Purkinje cell (primary cell): Measurements from ENCODE around the gene SDHAF2. TPM values are rescaled to one million over a fixed set of nuclear protein-coding genes. Genes with fewer than 3 reads are reported as not detected.

Experiments used
- polyA plus RNA-seq: library from polyadenylated mRNA; unstranded; fragments of >200 nt; fragmentation: Nextera tagmentation; gene quantifications from 2 replicates; pipeline ENCODE4 v1.2.1, GENCODE V29; 2014

The SDHAF2 gene
- 51.7 and 57.9 TPM in 2 replicates for polyA plus RNA-seq

GRCh38 chr11:61429691-61430582 is at the start of gene SDHAF2, which contains the start of gene CPSF7:
Gene SDHAF2 (plus strand): TSS chr11:61430124. CDS start chr11:61430147, 23 bp downstream.
Gene CPSF7 (minus strand): TSS chr11:61429975. CDS start chr11:61429235, 740 bp downstream.

Other genes with a start within 250 kb of the SDHAF2 start
- not detected in 2 replicates for gene PGA3, start 226.6 kb upstream of the SDHAF2 start, polyA plus RNA-seq
- gene PGA4, start 207.8 kb upstream of the SDHAF2 start, polyA plus RNA-seq: not detected in 2 replicates
- not detected in 2 replicates for gene PGA5, start 188.9 kb upstream of the SDHAF2 start, polyA plus RNA-seq
- not detected in 2 replicates for gene VWCE, start 134.8 kb upstream of the SDHAF2 start, polyA plus RNA-seq
- gene DDB1, start 97.0 kb upstream of the SDHAF2 start, polyA plus RNA-seq: 47.9 and 53.9 TPM in 2 replicates
- gene TKFC, start 96.9 kb upstream of the SDHAF2 start, polyA plus RNA-seq: 1.8 and 11.6 TPM in 2 replicates
- 1.8 and 2.4 TPM in 2 replicates for gene CYB561A3, start 68.2 kb upstream of the SDHAF2 start, polyA plus RNA-seq
- 65.8 and 67.2 TPM in 2 replicates for gene TMEM138, start 67.8 kb upstream of the SDHAF2 start, polyA plus RNA-seq
- gene TMEM216, start 37.5 kb upstream of the SDHAF2 start, polyA plus RNA-seq: 7.4 and 11.2 TPM in 2 replicates
- 7.9 and 11.2 TPM in 2 replicates for gene CPSF7, start 149 bp upstream of the SDHAF2 start, polyA plus RNA-seq
- not detected in 2 replicates for gene LRRC10B, start 78.6 kb downstream of the SDHAF2 start, polyA plus RNA-seq
- gene SYT7, start 151.0 kb downstream of the SDHAF2 start, polyA plus RNA-seq: 18.3 and 23.6 TPM in 2 replicates